CD4-positive, alpha-beta T cell treated with Interleukin-4 for 4 hours (primary cell): Measurements from ENCODE around the gene DUSP22.
"Not testable (repeated sequence)": the region's sequence is repeated elsewhere in the genome, so short reads cannot be mapped to it uniquely, and the experiment has no call there.

Source experiments
- DNase-seq: peaks from one replicate; pipeline ENCODE4 v3.0.0-alpha.2; 2020

DUSP22 gene, protein sequence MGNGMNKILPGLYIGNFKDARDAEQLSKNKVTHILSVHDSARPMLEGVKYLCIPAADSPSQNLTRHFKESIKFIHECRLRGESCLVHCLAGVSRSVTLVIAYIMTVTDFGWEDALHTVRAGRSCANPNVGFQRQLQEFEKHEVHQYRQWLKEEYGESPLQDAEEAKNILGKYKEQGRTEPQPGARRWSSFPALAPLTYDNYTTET

DNA sequence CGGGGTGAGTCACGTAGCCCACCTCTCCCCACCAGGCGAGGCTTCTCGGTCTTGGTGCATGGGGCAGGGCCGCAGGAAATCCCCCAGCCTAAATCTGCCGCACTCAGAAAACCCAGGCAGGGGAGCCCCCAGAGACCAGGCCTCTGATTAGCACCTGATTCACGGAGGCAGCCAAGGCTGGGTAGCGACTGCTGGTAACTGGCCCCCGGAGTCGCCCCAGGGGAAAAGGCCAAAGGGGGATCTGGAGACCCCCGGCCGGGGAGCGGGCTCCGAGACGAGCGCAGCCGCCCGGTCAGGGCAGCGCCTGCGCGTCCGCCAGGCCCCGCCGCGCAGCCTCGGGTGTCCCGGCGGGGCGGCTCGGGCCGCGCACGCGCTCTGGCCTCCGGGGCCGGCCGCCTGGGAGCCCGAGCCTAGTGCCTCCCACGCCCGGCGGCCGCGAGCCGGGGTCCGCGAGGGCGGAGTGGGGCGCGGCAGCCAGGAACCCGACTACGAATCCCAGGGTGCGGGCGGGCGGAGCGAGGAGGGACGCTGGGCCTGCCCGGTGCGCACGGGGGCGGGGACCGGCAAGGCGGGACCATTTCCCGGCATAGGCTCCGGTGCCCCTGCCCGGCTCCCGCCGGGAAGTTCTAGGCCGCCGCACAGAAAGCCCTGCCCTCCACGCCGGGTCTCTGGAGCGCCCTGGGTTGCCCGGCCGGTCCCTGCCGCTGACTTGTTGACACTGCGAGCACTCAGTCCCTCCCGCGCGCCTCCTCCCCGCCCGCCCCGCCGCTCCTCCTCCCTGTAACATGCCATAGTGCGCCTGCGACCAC is at the start of gene DUSP22:
TSS of gene DUSP22 (plus strand) at position 791 of the 809 bp plus-strand sequence. CDS start 53 bp downstream, outside the sequence.
- peak; percentile 82 for DNase-seq

DNA sequence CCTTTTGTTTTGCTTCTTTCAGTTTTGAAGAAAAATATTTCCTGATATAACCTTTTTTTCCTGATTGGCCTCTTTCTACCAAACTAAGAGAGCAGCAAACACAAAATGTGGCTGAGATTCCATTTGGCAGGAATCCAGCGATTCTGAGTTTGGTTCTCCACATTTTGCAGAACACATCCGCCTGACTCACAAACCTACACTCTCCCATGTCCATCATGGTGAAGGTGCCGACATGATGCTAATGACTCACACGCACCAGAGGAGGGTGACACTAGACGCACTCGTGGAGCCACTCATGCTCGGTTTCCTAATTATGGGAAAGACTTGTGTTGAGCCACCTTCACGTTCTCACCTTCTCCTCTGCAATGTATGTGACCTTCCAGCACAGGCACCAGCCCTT is 45.9 kb upstream of the DUSP22 start:
- no peak for DNase-seq

DNA sequence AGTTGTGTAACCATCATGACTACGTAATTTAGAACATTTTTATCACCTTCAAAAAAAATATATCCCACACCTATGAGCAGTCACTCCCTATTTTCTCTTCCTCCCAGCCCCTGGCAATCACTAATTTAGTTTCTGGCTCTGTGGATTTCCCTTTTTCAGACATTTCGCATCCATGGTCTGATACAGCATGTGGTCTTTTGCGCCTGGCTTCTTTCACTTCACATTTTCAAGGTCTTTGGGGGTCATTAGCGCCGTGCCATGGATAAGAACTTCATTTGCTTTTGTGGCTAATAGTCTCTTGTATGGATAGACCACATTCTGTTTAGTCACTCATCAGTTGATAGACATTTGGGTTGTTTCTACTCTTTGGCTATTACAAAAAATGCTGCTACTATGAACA is 44.9 kb upstream of the DUSP22 start:
- DNase-seq = no peak

DNA sequence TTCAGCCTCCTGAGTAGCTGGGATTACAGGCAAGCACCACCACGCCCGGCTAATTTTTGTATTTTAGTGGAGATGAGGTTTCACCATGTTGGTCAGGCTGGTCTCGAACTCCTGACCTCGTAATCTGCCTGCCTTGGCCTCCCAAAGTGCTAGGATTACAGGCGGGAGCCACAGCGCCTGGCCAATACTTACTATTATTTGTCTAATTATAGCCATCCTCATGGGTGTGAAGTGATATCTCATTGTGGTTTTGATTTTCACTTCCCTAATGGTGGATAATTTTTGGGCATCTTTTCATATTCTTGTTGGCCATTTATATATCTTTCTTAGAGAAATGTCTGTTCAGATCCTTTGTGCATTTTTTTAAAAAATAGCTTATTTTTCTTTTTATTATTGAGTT is 44.2 kb upstream of the DUSP22 start:
- DNase-seq = not testable (repeated sequence)

DNA sequence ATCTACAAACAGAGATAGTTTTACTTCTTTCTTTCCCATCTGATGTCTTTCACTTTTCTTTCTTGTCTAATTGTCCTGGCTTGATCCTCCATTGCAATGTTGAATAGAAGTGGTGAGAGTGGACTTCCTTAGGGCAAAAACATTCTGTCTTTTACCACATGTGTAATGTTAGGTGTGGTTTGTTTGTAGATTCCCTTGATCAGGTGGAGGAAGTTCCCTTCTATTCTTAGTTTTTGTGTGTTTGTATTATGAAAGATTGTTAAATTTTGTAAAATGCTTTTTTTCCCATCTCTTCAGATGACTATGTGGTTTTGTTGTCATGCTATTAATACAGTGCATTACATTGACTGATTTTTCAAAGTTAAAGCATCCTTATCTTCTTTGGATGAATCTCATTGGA is 41.6 kb upstream of the DUSP22 start:
- no peak for DNase-seq

DNA sequence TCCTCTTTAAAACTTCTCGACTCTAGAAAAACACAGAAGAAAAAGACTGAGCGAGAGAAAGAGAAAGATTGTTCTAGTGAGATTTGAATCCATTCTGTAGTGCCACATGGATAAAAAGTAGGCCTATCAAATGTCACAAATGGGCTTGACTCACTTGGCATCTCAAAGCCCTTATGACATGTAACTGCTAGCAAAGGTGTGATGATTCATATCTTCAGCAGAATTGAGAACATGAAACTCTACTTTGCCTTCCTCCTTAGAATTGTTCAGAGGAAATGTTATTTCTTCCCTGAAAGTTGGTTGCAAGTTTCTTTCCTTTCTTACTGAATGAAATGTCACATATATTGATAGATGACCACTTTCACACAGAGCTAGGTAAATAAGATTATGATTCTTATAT is 40.4 kb upstream of the DUSP22 start:
- DNase-seq = peak; percentile 34

DNA sequence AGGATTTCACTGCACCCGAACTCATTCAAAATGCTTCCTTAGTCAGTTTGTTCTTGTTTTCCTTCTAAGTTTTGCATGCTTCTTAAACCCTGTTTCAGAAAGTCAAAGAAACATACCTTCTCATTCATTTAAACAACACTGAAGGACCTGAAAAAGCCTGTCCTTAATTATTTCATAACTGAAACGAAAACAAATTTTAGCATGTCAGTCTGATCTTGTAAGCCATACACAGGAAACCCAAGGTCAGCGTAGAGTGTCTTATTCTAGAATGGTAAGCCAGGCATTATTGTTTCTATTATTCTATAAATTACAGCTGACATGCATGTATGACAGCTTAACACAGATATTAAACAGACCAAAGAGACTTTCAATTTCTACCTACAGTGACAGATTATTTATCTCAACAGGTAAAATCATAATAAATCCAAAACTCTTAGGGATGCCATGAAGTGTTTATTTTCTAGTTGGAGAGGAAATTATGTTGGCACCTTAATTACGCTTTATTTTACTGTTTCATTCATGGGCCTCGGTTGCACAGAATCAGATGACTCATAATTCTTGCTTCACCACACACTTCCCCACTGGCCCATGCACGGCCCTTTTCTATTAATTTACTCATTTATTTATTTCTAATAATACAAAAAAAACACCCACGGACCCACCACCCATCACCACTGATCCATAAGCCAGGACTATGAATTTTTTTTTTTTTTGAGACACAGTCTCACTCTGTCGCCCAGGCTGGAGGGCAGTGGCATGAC is 39.3 kb upstream of the DUSP22 start:
- DNase-seq = no peak

DNA sequence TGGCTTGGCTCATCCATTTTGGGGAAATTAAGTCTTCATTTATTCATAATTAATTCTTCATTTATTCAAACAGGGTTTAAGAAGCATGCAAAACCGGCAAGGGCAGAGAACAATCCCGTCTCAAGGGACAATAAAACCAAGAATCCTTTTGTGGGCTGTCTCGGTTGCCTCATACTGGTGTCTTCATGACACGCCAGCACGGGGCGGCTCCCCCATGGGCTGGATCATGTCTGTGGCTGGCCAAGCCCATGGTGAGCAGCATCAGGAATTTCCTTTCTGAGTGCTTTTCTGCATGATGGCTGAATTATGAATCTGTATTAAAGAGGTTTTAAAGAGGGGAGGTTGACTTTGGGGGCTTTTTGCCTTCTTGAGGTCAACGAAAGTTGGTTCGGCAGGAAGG is 38.3 kb upstream of the DUSP22 start:
- DNase-seq = no peak

DNA sequence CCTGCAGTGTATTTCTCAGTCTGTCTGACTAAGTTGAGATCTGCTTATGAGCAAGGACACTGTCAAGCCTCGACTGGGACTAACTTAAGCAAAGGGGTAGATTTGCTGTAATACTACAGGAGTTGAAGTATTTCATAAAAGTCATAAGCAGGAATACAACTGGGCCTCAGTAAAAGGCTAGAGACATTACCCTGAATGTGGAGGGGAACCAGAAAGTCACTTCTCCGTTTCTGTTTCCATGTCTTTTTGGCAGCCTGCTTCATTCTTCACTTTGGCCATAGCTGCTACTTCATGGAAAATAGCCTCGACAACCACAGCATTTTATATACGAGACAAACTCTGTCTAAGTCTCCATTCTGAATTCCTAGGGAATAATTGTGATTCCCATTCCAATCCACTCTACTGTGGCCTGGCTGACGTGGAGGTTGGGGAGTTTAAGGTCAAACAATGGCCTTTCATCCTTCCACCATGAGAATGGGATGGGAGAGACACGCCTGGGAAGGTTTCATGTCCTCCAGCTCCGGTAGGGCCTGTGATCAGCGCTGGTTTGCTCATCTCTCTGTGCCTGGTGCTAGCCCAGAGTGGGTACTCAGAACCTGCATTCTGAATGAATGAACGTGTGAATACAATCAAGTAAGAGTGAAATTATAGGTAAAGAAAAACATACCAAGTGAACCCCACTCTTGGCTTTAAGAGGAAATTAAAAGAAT is 37.1 kb upstream of the DUSP22 start:
- no peak for DNase-seq

DNA sequence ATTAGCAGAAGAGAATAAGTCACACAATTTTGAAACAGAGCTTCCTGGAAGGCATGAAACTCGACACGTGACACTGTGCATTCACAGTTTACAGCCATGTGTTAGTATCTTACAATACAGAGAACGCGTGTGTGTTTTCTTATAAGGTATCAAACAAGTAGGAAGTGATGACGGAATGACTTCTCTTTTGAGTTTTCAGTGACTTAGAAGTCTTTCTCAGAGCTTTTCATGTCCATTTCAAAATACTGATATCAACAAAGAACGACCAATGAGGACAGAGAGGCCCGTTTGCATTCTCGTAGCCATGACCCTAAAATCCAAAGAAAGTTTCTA is 36.6 kb upstream of the DUSP22 start:
- peak; percentile 24 for DNase-seq

DNA sequence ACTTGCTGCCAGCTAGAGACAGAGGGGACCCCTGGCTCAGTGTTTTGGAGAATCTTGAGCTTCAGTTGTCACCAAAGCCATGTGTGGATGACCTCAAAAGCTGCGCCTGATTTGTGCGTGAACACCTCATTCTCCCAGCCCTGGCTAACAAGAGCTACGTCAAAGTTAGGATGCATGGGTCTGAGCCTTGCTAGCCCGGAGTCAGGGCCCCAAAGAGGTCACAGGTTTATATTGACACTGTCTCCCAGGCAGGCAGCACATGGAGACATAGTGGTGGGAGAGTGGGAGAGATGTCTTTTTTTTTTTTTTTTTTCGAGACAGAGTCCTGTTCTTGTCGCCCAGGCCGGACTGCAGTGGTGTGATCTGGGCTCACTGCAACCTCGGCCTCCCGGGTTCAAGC is 36.1 kb upstream of the DUSP22 start:
- no peak for DNase-seq

DNA sequence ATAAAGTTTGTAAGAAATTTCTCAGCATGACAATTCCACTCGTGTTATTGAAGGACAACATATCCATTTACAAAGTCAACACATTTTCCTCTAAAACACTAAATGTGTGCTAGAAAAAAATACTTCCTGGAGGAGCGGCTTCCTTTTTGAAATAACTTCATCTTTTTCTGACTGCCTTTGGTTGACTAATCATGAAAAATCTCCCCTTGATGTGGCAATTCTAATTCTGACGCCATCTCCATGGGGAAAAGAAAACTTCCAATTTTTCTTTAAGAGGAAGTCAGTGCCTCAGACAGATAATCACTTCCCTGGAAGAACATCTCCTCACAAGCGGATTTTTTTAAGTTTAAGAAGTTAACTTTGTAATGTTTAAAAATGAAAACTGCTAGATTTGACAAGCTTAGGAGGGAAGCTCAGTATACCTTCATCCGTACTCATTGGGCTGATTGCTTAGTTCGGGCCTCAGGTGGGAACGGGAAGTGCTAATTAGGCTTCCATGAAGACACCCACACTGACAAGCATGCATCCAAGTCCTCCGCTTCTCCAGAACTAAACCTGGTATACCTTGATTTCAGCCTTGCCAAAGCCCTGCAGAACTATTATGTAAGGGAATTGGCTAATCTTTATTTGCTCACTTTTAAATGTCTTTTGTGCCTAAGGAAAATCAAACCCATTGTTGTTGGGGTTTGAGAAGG is 35.1 kb upstream of the DUSP22 start:
- DNase-seq = no peak

DNA sequence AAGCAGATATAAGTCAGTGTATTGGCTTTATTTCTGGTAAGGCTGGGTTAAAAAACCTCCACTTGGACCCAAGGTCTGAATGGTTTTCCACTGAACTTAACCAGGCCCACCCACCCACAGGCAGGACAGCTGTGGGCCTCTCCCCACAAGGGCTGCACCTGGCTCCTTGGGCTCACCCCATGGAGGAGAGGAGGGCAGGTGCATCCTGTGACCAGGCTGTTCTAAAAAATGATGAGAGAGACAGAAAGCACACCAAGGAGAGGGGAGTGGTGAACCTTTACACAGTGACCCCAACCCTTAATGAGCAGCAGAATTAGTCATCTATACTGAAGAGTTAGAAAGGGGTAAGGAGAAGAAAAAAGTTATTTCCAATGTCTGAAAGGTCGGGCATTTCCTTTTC is 34.5 kb upstream of the DUSP22 start:
- DNase-seq = no peak

DNA sequence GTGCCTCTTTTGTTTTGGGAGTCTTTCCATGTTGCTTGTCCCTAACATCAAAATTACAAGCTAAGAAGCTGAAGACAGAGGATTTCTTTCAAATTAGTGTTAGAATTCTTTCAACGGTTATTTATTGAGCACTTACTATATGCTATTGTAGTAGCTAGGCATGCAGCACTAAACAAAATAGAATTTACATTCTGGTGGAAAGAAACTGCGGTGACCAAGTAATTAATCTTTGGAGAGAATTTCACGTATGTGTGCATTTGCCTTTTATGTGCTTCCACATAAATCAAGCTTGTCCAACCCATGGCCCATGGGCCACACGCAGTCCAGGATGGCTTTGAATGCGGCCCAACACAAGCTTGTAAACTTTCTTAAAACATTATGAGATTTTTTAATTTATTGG is 33.0 kb upstream of the DUSP22 start:
- no peak for DNase-seq

DNA sequence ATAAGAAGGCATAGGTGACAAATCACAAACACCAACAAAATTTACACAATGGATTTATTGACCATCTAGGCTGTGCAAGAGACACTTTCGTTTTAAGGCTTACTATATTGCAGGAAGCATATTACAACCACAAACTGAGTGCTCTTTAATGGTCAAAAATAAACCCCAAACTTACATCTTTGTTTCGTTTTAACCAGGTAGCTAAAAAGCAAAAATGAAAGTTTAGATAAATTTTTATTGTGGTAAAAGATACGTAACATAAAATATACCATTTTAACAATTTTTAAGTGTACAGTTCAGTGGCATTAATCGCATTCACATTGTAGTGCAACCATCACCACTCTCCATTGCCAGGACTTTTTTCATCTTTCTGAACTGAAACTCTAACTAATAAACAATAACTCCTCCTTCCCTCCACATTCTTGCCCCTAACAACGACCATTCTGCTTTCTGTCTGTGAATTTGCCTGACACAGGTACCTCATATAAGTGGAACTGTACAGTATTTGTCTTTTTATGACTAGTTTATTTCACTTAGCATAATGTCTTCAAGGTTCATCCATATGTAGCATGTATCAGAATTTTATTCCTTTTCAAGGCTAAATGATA is 32.3 kb upstream of the DUSP22 start:
- peak; percentile 35 for DNase-seq

DNA sequence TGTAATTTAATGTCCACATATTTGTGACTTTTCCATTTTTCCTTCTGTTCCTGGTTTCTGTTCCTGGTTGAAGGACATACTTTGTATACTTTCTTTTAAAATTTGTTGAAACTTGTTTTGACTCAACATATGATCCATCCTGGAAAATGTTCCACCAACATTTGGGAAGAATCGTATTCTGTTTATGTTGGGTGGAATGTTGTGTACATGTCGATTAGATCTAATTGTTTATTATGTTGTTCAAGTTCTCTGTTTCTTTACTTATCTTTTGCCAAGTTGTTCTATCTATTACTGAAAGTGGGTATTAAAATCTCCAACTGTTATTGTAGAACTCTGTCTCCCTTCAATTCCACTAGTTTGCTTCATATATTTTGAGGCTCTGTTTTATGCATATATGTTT is 27.7 kb upstream of the DUSP22 start:
- no peak for DNase-seq

DNA sequence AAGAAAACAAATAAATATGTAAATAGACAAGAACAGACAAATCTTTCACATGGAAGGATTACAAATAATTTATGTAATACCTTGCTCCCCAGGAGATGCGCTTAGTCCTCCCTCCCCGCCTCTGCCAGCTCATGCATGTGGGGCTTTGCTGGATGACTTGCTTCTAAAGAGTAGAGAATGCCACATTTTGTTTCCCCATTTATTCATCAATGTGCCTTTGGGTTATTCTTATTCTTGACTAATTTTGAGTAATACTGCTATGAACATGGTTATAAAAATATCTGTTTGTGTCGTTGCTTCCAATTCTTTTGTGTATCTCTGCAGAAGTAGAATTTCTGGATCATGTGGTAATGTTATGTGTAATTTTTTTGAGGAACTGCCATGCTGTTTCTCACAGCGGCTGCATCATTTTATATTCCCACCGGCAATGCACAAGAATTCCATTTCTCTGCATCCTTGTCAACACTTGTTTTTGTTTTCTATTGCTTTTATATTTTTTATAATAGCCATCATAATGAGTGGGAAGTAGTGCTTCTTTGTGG is 23.8 kb upstream of the DUSP22 start:
- no peak for DNase-seq

DNA sequence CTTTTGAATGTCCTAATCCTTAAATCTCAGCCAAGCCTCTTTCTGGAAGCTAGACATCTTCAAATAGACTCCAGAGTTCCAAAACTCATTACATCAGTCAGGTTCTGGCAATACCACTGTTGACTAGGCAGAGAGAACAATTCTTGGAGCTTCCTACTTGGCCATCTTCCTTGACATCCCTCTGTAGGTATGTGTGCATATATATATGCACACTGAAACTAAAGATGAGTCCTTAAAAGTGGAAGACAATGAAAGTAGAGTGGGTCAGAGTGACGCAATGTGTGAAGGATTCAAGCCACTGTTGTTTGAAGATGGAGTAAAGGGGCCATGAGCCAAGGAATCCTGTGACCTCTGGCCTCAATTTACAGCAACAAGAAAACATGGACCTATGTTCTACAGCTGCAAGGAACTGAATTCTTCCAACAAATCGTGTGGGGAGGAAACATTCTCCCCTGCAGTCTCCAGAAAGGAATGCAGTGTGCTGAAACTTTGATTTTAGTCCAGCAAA is 18.7 kb upstream of the DUSP22 start:
- DNase-seq = no peak

DNA sequence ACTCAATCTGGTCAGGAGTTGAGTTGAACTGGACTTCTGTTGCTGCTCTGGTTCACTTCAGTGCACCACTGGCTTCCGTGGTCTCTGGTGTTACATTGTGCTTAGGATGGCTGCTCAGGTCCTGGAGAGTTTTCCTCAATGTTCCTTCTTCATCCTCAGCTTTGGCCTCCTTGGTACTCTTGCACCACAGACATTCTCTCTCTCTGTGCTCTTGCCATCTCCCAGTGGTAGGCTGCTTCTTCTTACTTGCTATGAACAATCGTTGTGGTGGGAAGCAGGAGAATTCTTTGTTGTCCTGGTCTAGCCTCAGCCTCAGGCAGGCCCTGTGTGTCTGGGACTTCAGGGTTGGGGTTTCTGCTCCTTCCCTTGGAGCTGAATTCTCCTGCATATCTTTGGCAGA is 14.5 kb upstream of the DUSP22 start:
- DNase-seq = no peak

DNA sequence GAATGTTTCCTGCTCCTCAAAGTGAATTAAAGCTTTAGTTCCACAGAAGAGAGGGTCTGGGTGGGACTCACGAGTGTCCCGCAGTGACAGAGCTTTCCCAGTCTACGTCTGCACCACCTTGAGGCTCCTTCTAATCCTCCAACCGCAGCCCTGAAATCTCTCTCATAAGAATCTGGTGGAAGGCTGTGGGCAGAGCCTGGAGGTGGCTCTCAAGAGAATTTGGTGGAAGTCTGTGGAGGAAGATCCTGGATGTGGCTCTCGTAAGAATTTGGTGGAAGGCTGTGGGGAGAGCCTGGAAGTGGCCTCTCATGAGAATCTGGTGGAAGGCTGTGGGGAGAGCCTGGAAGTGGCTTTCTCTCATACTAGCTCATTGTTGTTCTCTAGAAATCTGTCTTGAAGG is 13.8 kb upstream of the DUSP22 start:
- no peak for DNase-seq

DNA sequence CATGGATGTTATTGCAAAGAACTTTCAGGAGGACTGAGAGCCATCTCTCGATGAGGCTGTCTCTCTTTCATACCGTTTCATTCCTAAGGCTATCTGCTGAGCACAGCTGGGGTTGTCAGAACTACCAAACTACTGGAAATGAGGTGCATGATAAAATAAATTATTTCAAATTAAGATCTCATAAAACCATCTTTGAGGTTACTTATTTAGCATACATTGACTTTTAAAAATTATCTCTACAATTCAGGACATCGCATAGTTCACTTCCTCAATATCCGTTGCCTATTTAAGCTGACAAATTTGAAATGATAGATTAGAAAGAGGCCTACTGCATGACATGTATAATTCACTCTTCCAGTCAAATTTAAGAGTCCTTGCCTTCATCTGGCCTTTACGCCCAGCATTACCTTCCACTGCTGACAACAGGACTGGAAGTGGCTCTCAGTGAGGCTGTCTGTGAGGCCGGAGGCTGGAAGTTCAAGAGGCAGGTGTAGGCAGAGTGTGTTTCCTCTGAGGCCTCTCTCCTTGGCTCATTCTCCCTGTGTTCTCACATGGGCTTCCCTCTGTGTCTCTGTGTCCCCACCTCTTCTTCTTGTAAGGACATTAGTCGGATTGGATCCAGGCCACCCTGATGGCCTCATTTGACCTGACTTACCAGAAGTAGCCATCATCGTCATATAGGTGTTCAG is 12.8 kb upstream of the DUSP22 start:
- no peak for DNase-seq
